Activated naive CD4-positive, alpha-beta T cell treated with anti-CD3 and anti-CD28 coated beads, Interleukin-2, amount 50 U/mL, for 24 hours (primary cell): ENCODE measurements around the gene GRK5.

Source experiments
- H3K27ac Mint-ChIP-seq: one replicate; pipeline ENCODE4 v1.8.0; 2021; ENCODE audit warnings: mild to moderate bottlenecking, mixed read lengths
- H3K27me3 Mint-ChIP-seq: one replicate; pipeline ENCODE4 v1.8.0; 2021; ENCODE audit warnings: mixed read lengths
- H3K36me3 Mint-ChIP-seq: one replicate; pipeline ENCODE4 v1.8.0; 2021; ENCODE audit warnings: mixed read lengths
- H3K4me1 Mint-ChIP-seq: one replicate; pipeline ENCODE4 v1.8.0; 2021; ENCODE audit warnings: mixed read lengths
- H3K4me3 Mint-ChIP-seq: one replicate; pipeline ENCODE4 v1.8.0; 2021; ENCODE audit warnings: mild to moderate bottlenecking, mixed read lengths
- H3K9me3 Mint-ChIP-seq: one replicate; pipeline ENCODE4 v1.8.0; 2021; ENCODE audit warnings: mixed read lengths

Gene GRK5

GRCh38 chr10:119481781-119482426 is 274.5 kb downstream of the GRK5 start:
- Mint-ChIP-seq H3K4me3 (no peak overlapping the region), H3K27ac (no peak overlapping the region), H3K36me3 (no peaks in the 10 kb centered on the region), H3K4me1 (peaks cover 28% of the 10 kb centered on the region), H3K9me3 (no peaks in the 10 kb centered on the region), H3K27me3 (no peaks in the 10 kb centered on the region)

GRCh38 chr10:119483001-119483400 is 275.6 kb downstream of the GRK5 start:
- no peak overlapping the region for H3K4me3 Mint-ChIP-seq
- H3K27ac Mint-ChIP-seq = no peak overlapping the region
- no peaks in the 10 kb centered on the region for H3K9me3 Mint-ChIP-seq

GRCh38 chr10:119483839-119484238 is 276.5 kb downstream of the GRK5 start:
- Mint-ChIP-seq H3K36me3 (no peaks in the 10 kb centered on the region), H3K27ac (no peak overlapping the region), H3K4me3 (no peak overlapping the region)

More at GRCh38 chr10:119483001-119483400, 275.6 kb downstream of the GRK5 start:
- Mint-ChIP-seq H3K27me3 (no peaks in the 10 kb centered on the region), H3K4me1 (peaks cover 24% of the 10 kb centered on the region), H3K36me3 (no peaks in the 10 kb centered on the region)

GRCh38 chr10:119488675-119489074 is 281.3 kb downstream of the GRK5 start:
- H3K27ac Mint-ChIP-seq = peak overlapping the region; percentile 96
- peak overlapping the region; percentile 51 for H3K4me3 Mint-ChIP-seq
- peaks cover 39% of the 10 kb centered on the region for H3K4me1 Mint-ChIP-seq
- no peaks in the 10 kb centered on the region for H3K36me3 Mint-ChIP-seq
- no peaks in the 10 kb centered on the region for H3K9me3 Mint-ChIP-seq
- no peaks in the 10 kb centered on the region for H3K27me3 Mint-ChIP-seq

More at GRCh38 chr10:119483839-119484238, 276.5 kb downstream of the GRK5 start:
- Mint-ChIP-seq H3K27me3 (no peaks in the 10 kb centered on the region), H3K4me1 (peaks cover 20% of the 10 kb centered on the region), H3K9me3 (no peaks in the 10 kb centered on the region)

- Mint-ChIP-seq H3K9me3 (no peaks in the 10 kb centered on the region), H3K4me1 (peaks cover 52% of the 10 kb centered on the region), H3K27ac (peak overlapping the region; percentile 96), H3K27me3 (no peaks in the 10 kb centered on the region), H3K36me3 (no peaks in the 10 kb centered on the region), H3K4me3 (peak overlapping the region; percentile 86)
Observed at GRCh38 chr10:119489991-119490326, 282.6 kb downstream of the GRK5 start.

GRCh38 chr10:119491966-119492757 is 284.8 kb downstream of the GRK5 start:
- H3K27ac Mint-ChIP-seq = peak overlapping the region; percentile 55
- H3K9me3 Mint-ChIP-seq = no peaks in the 10 kb centered on the region
- H3K36me3 Mint-ChIP-seq = no peaks in the 10 kb centered on the region
- no peak overlapping the region for H3K4me3 Mint-ChIP-seq
- no peaks in the 10 kb centered on the region for H3K27me3 Mint-ChIP-seq
- peaks cover 68% of the 10 kb centered on the region for H3K4me1 Mint-ChIP-seq

GRCh38 chr10:119493155-119493554 is 285.8 kb downstream of the GRK5 start:
- Mint-ChIP-seq H3K27me3 (no peaks in the 10 kb centered on the region), H3K36me3 (no peaks in the 10 kb centered on the region), H3K4me1 (peaks cover 72% of the 10 kb centered on the region), H3K9me3 (no peaks in the 10 kb centered on the region), H3K4me3 (peak overlapping the region; percentile 23), H3K27ac (peak overlapping the region; percentile 62)

GRCh38 chr10:119494236-119495020 is 287.1 kb downstream of the GRK5 start:
- Mint-ChIP-seq H3K4me3 (peak overlapping the region; percentile 30), H3K36me3 (peaks cover 7% of the 10 kb centered on the region), H3K27me3 (no peaks in the 10 kb centered on the region), H3K4me1 (peaks cover 76% of the 10 kb centered on the region), H3K9me3 (no peaks in the 10 kb centered on the region), H3K27ac (peak overlapping the region; percentile 92)

- Mint-ChIP-seq H3K9me3 (no peaks in the 10 kb centered on the region), H3K4me1 (peaks cover 77% of the 10 kb centered on the region), H3K27me3 (no peaks in the 10 kb centered on the region), H3K4me3 (no peak overlapping the region), H3K36me3 (peaks cover 9% of the 10 kb centered on the region), H3K27ac (peak overlapping the region; percentile 92)
Observed at GRCh38 chr10:119495021-119495505, 287.7 kb downstream of the GRK5 start.

GRCh38 chr10:119495545-119495944 is 288.2 kb downstream of the GRK5 start:
- Mint-ChIP-seq H3K4me1 (peaks cover 78% of the 10 kb centered on the region), H3K4me3 (no peak overlapping the region), H3K9me3 (no peaks in the 10 kb centered on the region), H3K36me3 (peaks cover 12% of the 10 kb centered on the region), H3K27ac (no peak overlapping the region), H3K27me3 (no peaks in the 10 kb centered on the region)

GRCh38 chr10:119496273-119496672 is 288.9 kb downstream of the GRK5 start:
- Mint-ChIP-seq H3K4me3 (peak overlapping the region; percentile 39), H3K36me3 (peaks cover 12% of the 10 kb centered on the region), H3K9me3 (no peaks in the 10 kb centered on the region), H3K4me1 (peaks cover 85% of the 10 kb centered on the region), H3K27ac (peak overlapping the region; percentile 90), H3K27me3 (no peaks in the 10 kb centered on the region)

- peaks cover 86% of the 10 kb centered on the region for H3K4me1 Mint-ChIP-seq
Observed at GRCh38 chr10:119497243-119497642, 289.9 kb downstream of the GRK5 start.

GRCh38 chr10:119498889-119499676 is 291.7 kb downstream of the GRK5 start:
- Mint-ChIP-seq H3K9me3 (no peaks in the 10 kb centered on the region), H3K36me3 (peaks cover 21% of the 10 kb centered on the region), H3K4me3 (peak overlapping the region; percentile 79), H3K4me1 (peaks cover 91% of the 10 kb centered on the region), H3K27ac (peak overlapping the region; percentile 99), H3K27me3 (no peaks in the 10 kb centered on the region)

More at GRCh38 chr10:119497243-119497642, 289.9 kb downstream of the GRK5 start:
- Mint-ChIP-seq H3K36me3 (peaks cover 16% of the 10 kb centered on the region), H3K27ac (peak overlapping the region; percentile 90), H3K9me3 (no peaks in the 10 kb centered on the region), H3K27me3 (no peaks in the 10 kb centered on the region), H3K4me3 (no peak overlapping the region)

- no peaks in the 10 kb centered on the region for H3K27me3 Mint-ChIP-seq
- peak overlapping the region; percentile 79 for H3K4me3 Mint-ChIP-seq
- H3K4me1 Mint-ChIP-seq = peaks cover 91% of the 10 kb centered on the region
- peak overlapping the region; percentile 99 for H3K27ac Mint-ChIP-seq
- no peaks in the 10 kb centered on the region for H3K9me3 Mint-ChIP-seq
- peaks cover 25% of the 10 kb centered on the region for H3K36me3 Mint-ChIP-seq
Observed at GRCh38 chr10:119499677-119500002, 292.3 kb downstream of the GRK5 start.
